OCI-LY7 (cell line): ENCODE results near the gene TBRG4. TPM values are rescaled to one million over a fixed set of nuclear protein-coding genes. Genes with fewer than 3 reads are reported as not detected.

Experiments used
- BruUV-seq: library from RNA; stranded (reverse); fragments of 400-500 nt; replicated peaks from 2 replicates; lab custom pipeline; 2021; lab: Mats Ljungman, UMichigan
- CTCF ChIA-PET: fragments of 300-600 bp; sonication (Branson Sonifier 250); formaldehyde crosslinking; loops from one replicate; lab custom pipeline; 2022; ENCODE audit warnings: antibody characterized with exemption; ENCODE audit not compliant: unreplicated experiment; lab: Charles Lee
- POLR2A ChIA-PET: fragments of 300-600 bp; sonication (Branson Sonifier 250); formaldehyde crosslinking; loops from one replicate; lab custom pipeline; 2022; ENCODE audit warnings: antibody characterized with exemption; lab: Charles Lee
- DNase-seq: peaks from one replicate; pipeline ENCODE4 v3.0.0-alpha.2; 2015; ENCODE audit warnings: low spot score
- H2AFZ ChIP-seq: fragments of 200-600 bp; sonication (generic), shearing (Covaris generic); 2 replicates; pipeline ENCODE4 v1.6.1; 2014; ENCODE audit warnings: mild to moderate bottlenecking, antibody characterized with exemption, low read length, moderate library complexity
- H3K27ac ChIP-seq: fragments of 200-600 bp; sonication (generic); 2 replicates; pipeline ENCODE4 v1.5.1; 2014; ENCODE audit warnings: mixed run types, low read depth, mild to moderate bottlenecking, moderate library complexity, low read length, inconsistent platforms; ENCODE audit not compliant: poor library complexity, severe bottlenecking
- H3K36me3 ChIP-seq: fragments of 200-600 bp; sonication (generic); 2 replicates; pipeline ENCODE4 v1.6.1; 2014; ENCODE audit warnings: mild to moderate bottlenecking, antibody characterized with exemption, low read length, moderate library complexity, mixed read lengths; ENCODE audit not compliant: insufficient read depth
- H3K4me1 ChIP-seq: fragments of 200-600 bp; sonication (generic); 2 replicates; pipeline ENCODE4 v1.5.1; 2014; ENCODE audit warnings: mild to moderate bottlenecking, low read length; ENCODE audit not compliant: insufficient read depth, poor library complexity, severe bottlenecking
- H3K4me2 ChIP-seq: fragments of 200-600 bp; sonication (generic); 2 replicates; pipeline ENCODE4 v1.6.1; 2014; ENCODE audit warnings: mild to moderate bottlenecking, low read length
- H3K4me3 ChIP-seq: fragments of 200-600 bp; sonication (generic); 2 replicates; pipeline ENCODE4 v1.5.1; 2014; ENCODE audit warnings: mild to moderate bottlenecking, low read depth, low read length; ENCODE audit not compliant: poor library complexity, severe bottlenecking
- H3K79me2 ChIP-seq: fragments of 200-600 bp; sonication (generic); 2 replicates; pipeline ENCODE4 v1.6.1; 2016; ENCODE audit warnings: low read depth, mild to moderate bottlenecking, low read length, moderate library complexity, mixed read lengths; ENCODE audit not compliant: insufficient read depth
- H3K9me2 ChIP-seq: fragments of 200-600 bp; sonication (generic); 2 replicates; pipeline ENCODE4 v1.6.1; 2016; ENCODE audit warnings: mild to moderate bottlenecking, low read length, mixed read lengths; ENCODE audit not compliant: insufficient read depth
- H3K9me3 ChIP-seq: fragments of 200-600 bp; sonication (generic); 2 replicates; pipeline ENCODE4 v1.6.1; 2014; ENCODE audit warnings: mild to moderate bottlenecking, mixed run types, low read length, mixed read lengths
- H4K20me1 ChIP-seq: fragments of 200-600 bp; sonication (generic); 2 replicates; pipeline ENCODE4 v1.6.1; 2014; ENCODE audit warnings: mild to moderate bottlenecking, antibody characterized with exemption, low read length, moderate library complexity, mixed read lengths; ENCODE audit not compliant: insufficient read depth
- EZH2phosphoT487 ChIP-seq: fragments of 200-600 bp; sonication (generic); IDR thresholded peaks from 2 replicates; pipeline ENCODE4 v1.6.1; 2018; ENCODE audit warnings: low read depth, borderline replicate concordance, mild to moderate bottlenecking, mixed run types, antibody characterized with exemption, low read length, moderate library complexity, mixed read lengths
- intact Hi-C: fragments of 100-400 bp; cut with micrococcal nuclease; formaldehyde crosslinking; loops from one replicate; pipeline ENCODE4 v1.10.0; 2022; ENCODE audit not compliant: unreplicated experiment
- total RNA-seq, 2 experiments: library from RNA; depleted of rRNA in 1 of 2; stranded (reverse); fragments of >200 nt in 1 of 2; shearing (Covaris generic) in 1 of 2; gene quantifications; 2 replicates each; pipeline ENCODE4 v1.2.3, GENCODE V29; 2014 to 2022
- TF ChIP-seq, protein P1 (sequence below): fragments of 200-600 bp; sonication (generic); conservative IDR thresholded peaks from 2 replicates; pipeline ENCODE4 v1.5.1; 2014; ENCODE audit warnings: mild to moderate bottlenecking, antibody characterized with exemption, low read length, moderate library complexity, mixed read lengths

The TBRG4 gene
- total RNA-seq, 2 experiments from 2014 or later: 113 to 141 TPM

DNA sequence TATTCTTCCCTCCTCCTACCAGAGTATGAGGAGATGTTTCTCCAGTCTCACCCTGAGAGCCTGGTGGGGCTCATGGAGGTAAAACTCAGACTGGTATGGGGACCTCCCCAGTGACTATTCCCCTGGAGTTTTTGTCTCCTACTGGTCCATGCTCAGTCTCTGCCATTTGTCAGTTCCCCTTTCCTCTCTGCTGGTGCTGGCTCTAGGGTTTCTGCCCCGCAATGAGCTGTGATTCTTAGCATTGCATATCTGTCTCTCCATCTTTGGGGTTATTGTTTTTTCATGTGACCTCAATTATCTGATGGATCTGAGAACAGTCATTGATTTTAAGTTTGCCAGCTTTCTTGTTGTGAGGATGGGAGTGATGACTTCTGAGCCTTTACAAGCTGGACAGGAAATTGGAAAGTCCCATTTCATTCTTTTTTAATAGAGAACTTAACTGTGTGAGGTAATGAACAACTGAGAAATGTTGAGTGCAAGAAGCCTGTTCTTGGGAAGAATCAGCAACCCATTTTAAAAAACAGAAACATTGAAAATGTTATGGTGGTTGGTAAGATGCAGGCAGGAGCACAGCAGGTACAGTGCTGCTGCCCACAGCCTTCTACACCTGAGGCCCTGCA lies 49.6 kb downstream of the TBRG4 start:
- H2AFZ ChIP-seq: no peak overlapping the region
- no peaks in the 10 kb centered on the region for H3K9me3 ChIP-seq
- no peaks in the 10 kb centered on the region for H3K9me2 ChIP-seq
- no peak overlapping the region for H3K4me2 ChIP-seq
- H3K36me3 ChIP-seq: peaks cover 80% of the 10 kb centered on the region
- intact Hi-C loops: no loop called here
- BruUV-seq: no TSS peak
- no peaks in the 10 kb centered on the region for H3K4me1 ChIP-seq
- DNase-seq: no peak
- H4K20me1 ChIP-seq: peaks cover 19% of the 10 kb centered on the region; the same call in 1 of the 2 replicates
- H3K4me3 ChIP-seq: no peak overlapping the region
- no peak for TF ChIP-seq EZH2phosphoT487
- TF ChIP-seq, protein P1, sequence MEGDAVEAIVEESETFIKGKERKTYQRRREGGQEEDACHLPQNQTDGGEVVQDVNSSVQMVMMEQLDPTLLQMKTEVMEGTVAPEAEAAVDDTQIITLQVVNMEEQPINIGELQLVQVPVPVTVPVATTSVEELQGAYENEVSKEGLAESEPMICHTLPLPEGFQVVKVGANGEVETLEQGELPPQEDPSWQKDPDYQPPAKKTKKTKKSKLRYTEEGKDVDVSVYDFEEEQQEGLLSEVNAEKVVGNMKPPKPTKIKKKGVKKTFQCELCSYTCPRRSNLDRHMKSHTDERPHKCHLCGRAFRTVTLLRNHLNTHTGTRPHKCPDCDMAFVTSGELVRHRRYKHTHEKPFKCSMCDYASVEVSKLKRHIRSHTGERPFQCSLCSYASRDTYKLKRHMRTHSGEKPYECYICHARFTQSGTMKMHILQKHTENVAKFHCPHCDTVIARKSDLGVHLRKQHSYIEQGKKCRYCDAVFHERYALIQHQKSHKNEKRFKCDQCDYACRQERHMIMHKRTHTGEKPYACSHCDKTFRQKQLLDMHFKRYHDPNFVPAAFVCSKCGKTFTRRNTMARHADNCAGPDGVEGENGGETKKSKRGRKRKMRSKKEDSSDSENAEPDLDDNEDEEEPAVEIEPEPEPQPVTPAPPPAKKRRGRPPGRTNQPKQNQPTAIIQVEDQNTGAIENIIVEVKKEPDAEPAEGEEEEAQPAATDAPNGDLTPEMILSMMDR: no peak
- POLR2A ChIA-PET: no interaction called here
- no peak overlapping the region for H3K27ac ChIP-seq
- CTCF ChIA-PET: no interaction called here
- peaks cover 57% of the 10 kb centered on the region for H3K79me2 ChIP-seq

DNA sequence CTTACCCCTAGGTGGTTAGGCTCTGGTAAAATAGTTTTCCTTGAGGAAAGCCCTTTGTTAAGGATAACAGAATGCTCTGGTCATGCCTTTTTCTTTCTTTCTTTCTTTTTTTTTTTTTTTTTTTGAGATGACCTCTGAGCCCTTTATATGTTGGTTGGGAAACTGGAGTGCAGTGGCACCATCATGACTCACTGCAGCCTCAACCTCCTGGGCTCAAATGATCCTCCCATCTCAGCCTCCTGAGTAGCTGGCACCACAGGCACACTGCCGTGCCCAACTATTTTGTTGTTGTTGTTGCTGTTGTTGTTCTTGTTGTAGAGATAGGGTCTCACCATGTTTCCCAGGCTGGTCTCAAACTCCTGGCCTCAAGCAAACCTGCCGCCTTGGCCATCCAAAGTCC lies 50.1 kb downstream of the TBRG4 start:
- no peaks in the 10 kb centered on the region for H3K9me2 ChIP-seq
- ChIA-PET POLR2A (interaction anchor here (0.5 kb wide), 1 partner anchor 138 kb away, joined by 6 read pairs; no protein-coding TSS in a partner anchor), CTCF (no interaction called here)
- intact Hi-C loops: no loop called here
- no peak overlapping the region for H3K4me3 ChIP-seq
- TF ChIP-seq, protein P1: no peak
- no peak for TF ChIP-seq EZH2phosphoT487
- DNase-seq: no peak
- peaks cover 19% of the 10 kb centered on the region; the same call in 1 of the 2 replicates for H4K20me1 ChIP-seq
- H3K79me2 ChIP-seq: peaks cover 63% of the 10 kb centered on the region
- no TSS peak for BruUV-seq
- H3K36me3 ChIP-seq: peaks cover 82% of the 10 kb centered on the region
- H3K9me3 ChIP-seq: no peaks in the 10 kb centered on the region
- no peak overlapping the region for H3K4me2 ChIP-seq
- no peak overlapping the region for H2AFZ ChIP-seq
- H3K27ac ChIP-seq: no peak overlapping the region
- no peaks in the 10 kb centered on the region for H3K4me1 ChIP-seq

DNA sequence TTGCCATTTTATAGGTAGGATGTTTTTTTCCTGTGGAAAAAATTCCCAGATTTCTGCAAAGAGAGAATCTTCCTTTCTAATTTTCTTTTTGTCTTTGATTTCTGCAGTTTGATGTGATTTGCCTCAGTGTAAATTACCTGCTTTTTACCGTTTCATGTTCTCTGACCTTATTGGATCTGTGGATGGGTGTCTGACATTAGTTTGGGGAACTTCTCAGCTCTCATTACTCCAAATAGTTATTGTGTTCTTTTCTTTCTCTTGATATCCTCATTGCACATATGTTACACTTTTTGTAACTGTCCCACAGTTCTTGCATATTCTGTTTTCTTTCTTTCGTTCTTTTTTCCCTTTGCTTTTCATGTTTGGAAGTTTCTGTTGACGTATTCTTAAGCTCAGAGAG lies 51.2 kb downstream of the TBRG4 start:
- peaks cover 84% of the 10 kb centered on the region for H3K36me3 ChIP-seq

More for the DNA sequence above, 51.2 kb downstream of the TBRG4 start:
- Histone ChIP-seq H3K79me2 (peaks cover 72% of the 10 kb centered on the region), H4K20me1 (peaks cover 19% of the 10 kb centered on the region; the same call in 1 of the 2 replicates), H3K9me3 (no peaks in the 10 kb centered on the region), H3K4me1 (no peaks in the 10 kb centered on the region), H3K4me2 (no peak overlapping the region), H3K27ac (no peak overlapping the region), H3K9me2 (no peaks in the 10 kb centered on the region), H2AFZ (no peak overlapping the region), H3K4me3 (no peak overlapping the region)
- BruUV-seq: no TSS peak
- ChIA-PET CTCF (no interaction called here), POLR2A (no interaction called here)
- TF ChIP-seq, protein P1: no peak
- no peak for TF ChIP-seq EZH2phosphoT487
- intact Hi-C loops: no loop called here
- no peak for DNase-seq
